Ovary (tissue), 9 donors: ENCODE measurements around the gene APOF. TPM values are rescaled to one million over a fixed set of nuclear protein-coding genes. Genes with fewer than 3 reads are reported as not detected.

Experiments used
- DNase-seq, 5 donors: peaks; one replicate each; pipeline ENCODE4 v3.0.0-alpha.2; 2019 to 2020
- H3K27ac ChIP-seq, 2 donors: fragments of 200-600 bp; one replicate each; pipeline versions ENCODE4 v1.5.1 to v1.8.0; 2019 to 2022
- H3K27me3 ChIP-seq: fragments of 200-600 bp; one replicate; pipeline ENCODE4 v1.8.0; 2022
- H3K36me3 ChIP-seq: fragments of 200-600 bp; sonication (generic); one replicate; pipeline ENCODE4 v1.5.1; 2019
- H3K4me1 ChIP-seq: one replicate; pipeline ENCODE4 v1.8.1; 2013; ENCODE audit warnings: mild to moderate bottlenecking, moderate library complexity; ENCODE audit not compliant: insufficient read depth
- H3K4me3 ChIP-seq: fragments of 200-600 bp; sonication (generic); one replicate; pipeline ENCODE4 v1.5.1; 2017
- H3K9me3 ChIP-seq, 2 donors: fragments of 200-600 bp in 1 of 2; sonication (generic) in 1 of 2; one replicate each; pipeline versions ENCODE4 v1.5.1 to v1.8.1; 2013 to 2019; ENCODE audit warnings: mild to moderate bottlenecking in 1 of 2, moderate library complexity in 1 of 2
- EP300 ChIP-seq: sonication (generic); formaldehyde crosslinking; IDR thresholded peaks from one replicate; pipeline ENCODE4 v1.6.1; 2017; ENCODE audit warnings: antibody characterized with exemption
- POLR2A ChIP-seq: fragments of 450-650 bp; IDR thresholded peaks from one replicate; pipeline ENCODE4 v1.6.1; 2017; ENCODE audit warnings: antibody characterized with exemption, mild to moderate bottlenecking, moderate library complexity
- WGBS, 3 donors: extraction: QIAGEN DNeasy Blood & Tissue Kit in 1 of 3; methylation state at CpG; one replicate each; pipeline versions ENCODE4 v1.1.5 to v1.1.7; 2013 to 2017; 5-methylcytosine and 5-hydroxymethylcytosine counted together
- intact Hi-C, 4 donors: fragments of 100-400 bp; cut with DNase I; formaldehyde crosslinking; loops; one replicate each; pipeline versions ENCODE4 v1.11.0 to v1.15.1; 2022 to 2023
- polyA plus RNA-seq, 2 donors: library from polyadenylated mRNA; stranded (reverse); fragments of 200-250 nt in 1 of 2; fragments of 350-450 nt in 1 of 2; fragmentation: Illumina TruSeq in 1 of 2; extraction: RNeasy Lipid Tissue Mini Kit (QIAGEN cat#74804) in 1 of 2; gene quantifications; one replicate each; pipeline ENCODE4 v1.2.3, GENCODE V29; 2013 to 2014
- total RNA-seq, 7 donors: library from RNA; depleted of rRNA in 2 of 7; stranded (reverse); fragments of >200 nt in 2 of 7; fragmentation: NEBNext Ultra II Directional in 3 of 7; extraction: Animal tissue kit (Norgen Biotek cat#: 25700) in 3 of 7; gene quantifications; one replicate each; pipeline versions ENCODE4 v1.1.0 to v1.2.4, GENCODE V29; 2016 to 2023
- TF ChIP-seq, protein P1 (sequence below), 3 donors: fragments of 450-650 bp in 2 of 3; fragments of 200-600 bp in 1 of 3; IDR thresholded peaks; one replicate each; pipeline versions ENCODE4 v1.5.1 to v1.8.0; 2016 to 2022; ENCODE audit warnings: antibody characterized with exemption in 3 of 3, mild to moderate bottlenecking in 1 of 3
- donor health status: DM: no; HTN: no; CAD: no; lungs with moderate emphysema.
- donor health status: DM: no; HTN: no; CAD: no.
- donor health status: Bipolar disorder and iron deficiency.
- donor health status: DM: yes; HTN: yes; CAD: no.
- donor health status: DM: no; HTN: no; CAD: no.
- donor health status: DM: yes; HTN: yes; CAD: no.

APOF gene
- total and polyA plus RNA-seq, 9 donors: not detected

DNA sequence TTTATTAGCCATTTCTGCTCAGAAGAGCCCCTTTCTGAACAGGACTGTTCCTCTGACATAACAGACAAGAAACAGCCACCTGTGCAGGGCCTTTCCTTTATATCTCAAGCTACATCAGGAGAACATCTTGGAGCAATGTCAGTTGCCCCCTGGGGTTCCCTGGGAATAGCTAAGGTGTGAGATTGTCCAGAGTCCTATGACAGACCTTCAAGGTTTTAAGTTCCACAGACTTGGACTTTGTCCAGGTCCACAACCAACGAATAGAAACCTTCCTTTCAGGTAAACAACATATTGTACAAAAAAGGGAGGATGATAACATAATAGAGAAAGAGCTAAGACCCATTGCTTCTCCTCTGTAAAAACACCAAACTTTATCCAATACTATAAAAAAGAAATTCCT is 21.0 kb downstream of the APOF start:
- Histone ChIP-seq H3K27me3 (no peaks in the 10 kb centered on the region), H3K4me3 (no peak overlapping the region), H3K36me3 (no peaks in the 10 kb centered on the region), H3K4me1 (no peaks in the 10 kb centered on the region), H3K27ac (no peak overlapping the region), H3K9me3 (no peaks in the 10 kb centered on the region)
- TF ChIP-seq, protein P1, sequence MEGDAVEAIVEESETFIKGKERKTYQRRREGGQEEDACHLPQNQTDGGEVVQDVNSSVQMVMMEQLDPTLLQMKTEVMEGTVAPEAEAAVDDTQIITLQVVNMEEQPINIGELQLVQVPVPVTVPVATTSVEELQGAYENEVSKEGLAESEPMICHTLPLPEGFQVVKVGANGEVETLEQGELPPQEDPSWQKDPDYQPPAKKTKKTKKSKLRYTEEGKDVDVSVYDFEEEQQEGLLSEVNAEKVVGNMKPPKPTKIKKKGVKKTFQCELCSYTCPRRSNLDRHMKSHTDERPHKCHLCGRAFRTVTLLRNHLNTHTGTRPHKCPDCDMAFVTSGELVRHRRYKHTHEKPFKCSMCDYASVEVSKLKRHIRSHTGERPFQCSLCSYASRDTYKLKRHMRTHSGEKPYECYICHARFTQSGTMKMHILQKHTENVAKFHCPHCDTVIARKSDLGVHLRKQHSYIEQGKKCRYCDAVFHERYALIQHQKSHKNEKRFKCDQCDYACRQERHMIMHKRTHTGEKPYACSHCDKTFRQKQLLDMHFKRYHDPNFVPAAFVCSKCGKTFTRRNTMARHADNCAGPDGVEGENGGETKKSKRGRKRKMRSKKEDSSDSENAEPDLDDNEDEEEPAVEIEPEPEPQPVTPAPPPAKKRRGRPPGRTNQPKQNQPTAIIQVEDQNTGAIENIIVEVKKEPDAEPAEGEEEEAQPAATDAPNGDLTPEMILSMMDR (IDR thresholded peaks at IDR 0.05): no peak
- TF ChIP-seq EP300 (no peak), POLR2A (no peak)
- DNase-seq: no peak
- intact Hi-C loops: no loop called here
- WGBS, 3 donors: 3 to 24% (median 11%) methylated on average over 1 of the region's 1 CpG

DNA sequence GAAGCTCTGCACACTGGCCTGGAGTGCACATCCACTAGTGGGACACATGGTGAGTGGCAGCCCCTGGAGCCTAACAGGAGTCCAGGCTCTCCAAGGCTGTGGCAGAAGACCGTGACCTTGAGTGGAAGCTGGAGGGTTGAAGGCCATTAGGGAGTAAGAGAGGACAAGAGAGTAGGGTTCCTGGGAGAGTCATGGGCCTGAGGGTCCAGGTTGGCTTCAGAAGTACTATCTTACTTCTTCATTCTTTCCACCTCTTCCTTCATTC is 23.6 kb downstream of the APOF start:
- 66 to 75% (median 71%) methylated on average over 1 of the region's 1 CpG for WGBS, 3 donors
- no peaks in the 10 kb centered on the region for H3K36me3 ChIP-seq
- H3K27me3 ChIP-seq: no peaks in the 10 kb centered on the region
- TF ChIP-seq POLR2A: no peak
- TF ChIP-seq, protein P1 (IDR thresholded peaks at IDR 0.05): no peak
- no peak for TF ChIP-seq EP300
- intact Hi-C loops: loop anchor here in 1 of 4 donors (10.0 kb wide), 1 partner anchor 126 kb away; the partner anchor contains the start of gene SPRYD4
- H3K4me1 ChIP-seq: no peaks in the 10 kb centered on the region
- H3K27ac ChIP-seq: no peak overlapping the region
- H3K4me3 ChIP-seq: no peak overlapping the region
- no peaks in the 10 kb centered on the region for H3K9me3 ChIP-seq
- DNase-seq: no peak

DNA sequence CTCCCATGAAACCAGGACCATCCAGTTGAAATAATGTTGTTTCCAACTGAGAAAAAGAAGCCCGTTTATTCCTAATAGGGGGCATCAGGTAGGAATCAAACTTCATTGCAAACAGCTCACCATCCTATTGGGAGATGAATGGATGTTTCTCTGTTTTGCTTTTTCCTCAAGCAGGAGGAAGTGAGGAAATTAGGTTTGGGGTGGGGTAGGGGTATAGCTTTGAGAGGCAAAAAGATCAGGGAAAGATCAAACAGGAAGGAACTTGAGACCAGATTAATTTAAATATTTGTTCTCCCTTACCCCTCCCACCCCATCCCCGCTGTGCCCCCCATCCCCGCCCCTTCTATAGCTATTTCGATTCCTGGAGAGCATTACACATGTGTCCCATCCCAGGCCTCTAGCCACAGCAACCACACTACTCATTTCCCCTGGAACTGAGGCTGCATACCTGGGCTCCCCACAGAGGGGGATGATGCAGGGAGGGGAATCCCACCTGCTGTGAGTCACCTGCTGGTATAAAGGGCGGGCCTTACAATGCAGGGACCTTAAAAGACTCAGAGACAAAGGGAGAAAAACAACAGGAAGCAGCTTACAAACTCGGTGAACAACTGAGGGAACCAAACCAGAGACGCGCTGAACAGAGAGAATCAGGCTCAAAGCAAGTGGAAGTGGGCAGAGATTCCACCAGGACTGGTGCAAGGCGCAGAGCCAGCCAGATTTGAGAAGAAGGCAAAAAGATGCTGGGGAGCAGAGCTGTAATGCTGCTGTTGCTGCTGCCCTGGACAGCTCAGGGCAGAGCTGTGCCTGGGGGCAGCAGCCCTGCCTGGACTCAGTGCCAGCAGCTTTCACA is 24.1 kb downstream of the APOF start, which contains the start of gene IL23A:
TSS of gene IL23A (plus strand) at position 577 of the 850 bp plus-strand sequence. CDS start at position 738, 161 bp downstream.
- Histone ChIP-seq H3K9me3 (no peaks in the 10 kb centered on the region), H3K4me1 (no peaks in the 10 kb centered on the region), H3K36me3 (no peaks in the 10 kb centered on the region), H3K27me3 (no peaks in the 10 kb centered on the region), H3K4me3 (no peak within 1 kb of the TSS), H3K27ac (no peak within 1 kb of the TSS)
- WGBS, 3 donors: 31 to 36% (median 36%) methylated on average over 9 of the region's 9 CpGs
- intact Hi-C loops: loop anchor here in 1 of 4 donors (10.0 kb wide), 1 partner anchor 126 kb away; the partner anchor contains the start of gene SPRYD4
- TF ChIP-seq POLR2A: no peak
- TF ChIP-seq EP300: no peak
- TF ChIP-seq, protein P1 (IDR thresholded peaks at IDR 0.05): no peak
- no peak for DNase-seq

DNA sequence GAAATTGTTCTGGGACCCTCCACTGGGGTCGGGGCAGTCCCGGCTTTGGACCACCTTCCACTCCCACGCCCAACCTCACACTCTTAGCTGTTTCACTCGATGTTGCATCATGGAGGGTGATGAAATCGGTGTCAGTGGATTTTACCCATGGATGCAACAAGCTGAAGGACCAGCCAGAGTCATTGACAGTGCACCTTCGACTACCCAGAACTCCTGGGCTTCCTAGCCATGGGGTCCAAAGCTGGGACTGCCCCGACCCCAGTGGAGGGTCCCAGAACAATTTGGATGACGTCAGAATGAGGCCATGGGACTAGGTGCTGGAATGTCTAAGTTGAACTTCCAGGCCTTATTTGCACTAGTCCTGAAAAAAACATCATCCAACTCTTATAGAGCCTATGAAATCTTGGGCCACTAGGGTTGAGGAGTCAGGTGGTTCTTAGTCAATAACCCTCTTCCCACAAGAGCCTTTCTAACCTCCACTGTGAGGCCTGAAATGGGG is 24.9 kb downstream of the APOF start:
- no peak for DNase-seq
- no peak for TF ChIP-seq POLR2A
- TF ChIP-seq EP300: no peak
- TF ChIP-seq, protein P1 (IDR thresholded peaks at IDR 0.05): no peak
- H3K9me3 ChIP-seq: no peaks in the 10 kb centered on the region
- WGBS, 3 donors: 77 to 85% (median 84%) methylated on average over 8 of the region's 8 CpGs
- no peaks in the 10 kb centered on the region for H3K27me3 ChIP-seq
- peaks cover 4% of the 10 kb centered on the region for H3K4me1 ChIP-seq
- H3K27ac ChIP-seq: no peak overlapping the region
- intact Hi-C loops: loop anchor here in 1 of 4 donors (10.0 kb wide), 1 partner anchor 127 kb away; the partner anchor contains the start of gene SPRYD4
- no peaks in the 10 kb centered on the region for H3K36me3 ChIP-seq
- no peak overlapping the region for H3K4me3 ChIP-seq
